Trophoblast cell (in vitro differentiated cells and primary cell): Measurements from ENCODE around the gene ADGRB3.

ENCODE experiments used
- DNase-seq, 2 donors: peaks; one replicate each; pipeline ENCODE4 v3.0.0-alpha.2; 2016
- H2AFZ ChIP-seq: 2 replicates; pipeline ENCODE4 v1.6.1; 2013; ENCODE audit warnings: low read length, moderate library complexity, mild to moderate bottlenecking; ENCODE audit not compliant: insufficient read depth, poor library complexity
- H2AK5ac ChIP-seq: 2 replicates; pipeline ENCODE4 v1.6.1; 2013; ENCODE audit warnings: mild to moderate bottlenecking, low read length
- H2BK120ac ChIP-seq: 2 replicates; pipeline ENCODE4 v1.6.1; 2013; ENCODE audit warnings: low read length, mild to moderate bottlenecking, moderate library complexity; ENCODE audit not compliant: insufficient read depth, poor library complexity
- H2BK12ac ChIP-seq: 2 replicates; pipeline ENCODE4 v1.6.1; 2013; ENCODE audit warnings: mild to moderate bottlenecking, low read length, moderate library complexity
- H2BK5ac ChIP-seq: 2 replicates; pipeline ENCODE4 v1.6.1; 2013; ENCODE audit warnings: low read length, low read depth, moderate library complexity, mild to moderate bottlenecking; ENCODE audit not compliant: poor library complexity
- H3K14ac ChIP-seq: 2 replicates; pipeline ENCODE4 v1.6.1; 2013; ENCODE audit warnings: mild to moderate bottlenecking, low read length
- H3K18ac ChIP-seq: 2 replicates; pipeline ENCODE4 v1.6.1; 2013; ENCODE audit warnings: mild to moderate bottlenecking, low read length
- H3K23ac ChIP-seq: 2 replicates; pipeline ENCODE4 v1.6.1; 2013; ENCODE audit warnings: low read length
- H3K27ac ChIP-seq: 2 replicates; pipeline ENCODE4 v1.5.1; 2013; ENCODE audit warnings: low read depth, mild to moderate bottlenecking, inconsistent platforms, low read length, moderate library complexity
- H3K27me3 ChIP-seq: 2 replicates; pipeline ENCODE4 v1.6.1; 2013; ENCODE audit warnings: inconsistent platforms, mild to moderate bottlenecking, low read length, moderate library complexity; ENCODE audit not compliant: insufficient read depth
- H3K36me3 ChIP-seq, 2 experiments: 1 replicate in 1 of 2; 2 replicates in 1 of 2; pipeline ENCODE4 v1.6.1; 2013; ENCODE audit warnings: low read length in 2 of 2, mild to moderate bottlenecking in 2 of 2, moderate library complexity in 1 of 2; ENCODE audit not compliant: insufficient read depth in 2 of 2, control insufficient read depth in 1 of 2
- H3K4ac ChIP-seq: 2 replicates; pipeline ENCODE4 v1.6.1; 2013; ENCODE audit warnings: low read depth, mild to moderate bottlenecking, low read length, moderate library complexity
- H3K4me1 ChIP-seq, 2 experiments: 1 replicate in 1 of 2; 2 replicates in 1 of 2; pipeline ENCODE4 v1.6.1; 2013; ENCODE audit warnings: low read length in 2 of 2, mild to moderate bottlenecking in 2 of 2, moderate library complexity in 1 of 2; ENCODE audit not compliant: insufficient read depth in 2 of 2, control insufficient read depth in 1 of 2
- H3K4me2 ChIP-seq: 2 replicates; pipeline ENCODE4 v1.6.1; 2013; ENCODE audit warnings: inconsistent platforms, mild to moderate bottlenecking, low read length, moderate library complexity
- H3K4me3 ChIP-seq: 2 replicates; pipeline ENCODE4 v1.5.1; 2013; ENCODE audit warnings: mild to moderate bottlenecking, low read depth, low read length, inconsistent platforms
- H3K79me1 ChIP-seq: one replicate; pipeline ENCODE4 v1.6.1; 2013; ENCODE audit warnings: low read length
- H3K79me2 ChIP-seq: 2 replicates; pipeline ENCODE4 v1.6.1; 2013; ENCODE audit warnings: low read length, mild to moderate bottlenecking; ENCODE audit not compliant: control insufficient read depth, insufficient read depth, poor library complexity
- H3K9ac ChIP-seq: 2 replicates; pipeline ENCODE4 v1.6.1; 2013; ENCODE audit warnings: mild to moderate bottlenecking, low read length
- H3K9me3 ChIP-seq: 2 replicates; pipeline ENCODE4 v1.6.1; 2013; ENCODE audit warnings: low read depth, mild to moderate bottlenecking, control low read depth, inconsistent platforms, low read length; ENCODE audit not compliant: insufficient read depth
- H4K12ac ChIP-seq: 2 replicates; pipeline ENCODE4 v1.6.1; 2013; ENCODE audit warnings: low read depth, mild to moderate bottlenecking, low read length, moderate library complexity
- H4K8ac ChIP-seq: 2 replicates; pipeline ENCODE4 v1.6.1; 2013; ENCODE audit warnings: low read depth, mild to moderate bottlenecking, low read length, moderate library complexity
- H4K91ac ChIP-seq: one replicate; pipeline ENCODE4 v1.6.1; 2013; ENCODE audit warnings: low read depth, mild to moderate bottlenecking, low read length, moderate library complexity
- WGBS: extraction: QIAGEN DNeasy Blood & Tissue Kit; methylation state at CpG from one replicate; pipeline ENCODE4 v1.1.7; 2013; ENCODE audit warnings: missing lambda C conversion rate; ENCODE audit not compliant: insufficient read length, insufficient coverage; ENCODE audit errors: extremely low coverage; 5-methylcytosine and 5-hydroxymethylcytosine counted together

ADGRB3 gene

GRCh38 chr6:68625998-68626397, 9.1 kb upstream of the ADGRB3 start:
- DNase-seq = no peak
- Histone ChIP-seq H3K9me3 (no peaks in the 10 kb centered on the region), H3K18ac (no peak overlapping the region), H2BK12ac (no peak overlapping the region), H3K14ac (no peak overlapping the region), H3K9ac (no peak overlapping the region), H2AFZ (no peak overlapping the region), H4K91ac (no peak overlapping the region), H3K4me3 (no peak overlapping the region), H3K79me2 (no peaks in the 10 kb centered on the region), H3K27me3 (no peaks in the 10 kb centered on the region), H3K4ac (no peak overlapping the region), H2AK5ac (no peak overlapping the region), H2BK5ac (no peak overlapping the region), H3K36me3 (no peaks in the 10 kb centered on the region), H3K4me2 (no peak overlapping the region), H2BK120ac (no peak overlapping the region), H4K12ac (no peak overlapping the region), H3K23ac (no peak overlapping the region), H4K8ac (no peak overlapping the region), H3K79me1 (no peaks in the 10 kb centered on the region), H3K4me1 (no peaks in the 10 kb centered on the region), H3K27ac (no peak overlapping the region)
- WGBS = no CpG with 5 or more reads among the region's 6 CpGs

DNA sequence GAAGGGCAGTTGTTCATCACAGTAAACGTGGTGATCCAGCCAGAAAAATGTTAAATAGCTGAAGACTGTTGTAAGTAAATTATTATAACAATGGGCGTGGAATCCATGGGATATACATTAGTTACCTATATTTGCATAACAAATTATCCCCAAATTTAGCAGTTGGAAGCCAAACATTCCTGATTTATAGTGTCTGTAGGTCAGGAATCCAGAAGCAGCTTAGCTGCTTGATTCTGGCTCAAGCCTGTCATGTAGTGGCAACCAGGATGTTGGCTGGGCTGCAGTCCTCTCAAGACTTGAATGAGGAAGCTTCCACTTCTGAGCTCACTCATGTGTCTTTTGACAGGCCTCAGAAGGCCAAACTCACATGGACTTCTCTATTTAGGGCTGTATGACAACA, 6.9 kb upstream of the ADGRB3 start:
- H3K27ac ChIP-seq = no peak overlapping the region
- H3K79me1 ChIP-seq = no peaks in the 10 kb centered on the region
- no peak overlapping the region for H3K14ac ChIP-seq
- no peaks in the 10 kb centered on the region for H3K9me3 ChIP-seq
- H2AK5ac ChIP-seq = no peak overlapping the region
- no peaks in the 10 kb centered on the region for H3K36me3 ChIP-seq
- H4K8ac ChIP-seq = no peak overlapping the region
- no peak overlapping the region for H2BK5ac ChIP-seq
- no peak overlapping the region for H4K91ac ChIP-seq
- no CpG with 5 or more reads among the region's 2 CpGs for WGBS
- H3K4me1 ChIP-seq = no peaks in the 10 kb centered on the region
- H3K23ac ChIP-seq = no peak overlapping the region
- no peak overlapping the region for H2BK12ac ChIP-seq
- no peak overlapping the region for H3K18ac ChIP-seq
- H3K4ac ChIP-seq = no peak overlapping the region
- H3K27me3 ChIP-seq = no peaks in the 10 kb centered on the region
- no peaks in the 10 kb centered on the region for H3K79me2 ChIP-seq
- no peak overlapping the region for H2BK120ac ChIP-seq
- no peak overlapping the region for H2AFZ ChIP-seq
- no peak overlapping the region for H4K12ac ChIP-seq
- DNase-seq = no peak
- no peak overlapping the region for H3K4me2 ChIP-seq
- no peak overlapping the region for H3K9ac ChIP-seq
- H3K4me3 ChIP-seq = no peak overlapping the region

GRCh38 chr6:68632734-68633133, 2.3 kb upstream of the ADGRB3 start:
- H4K12ac ChIP-seq = no peak overlapping the region
- no peaks in the 10 kb centered on the region for H3K79me1 ChIP-seq
- H2BK5ac ChIP-seq = no peak overlapping the region
- no peaks in the 10 kb centered on the region for H3K36me3 ChIP-seq
- no peaks in the 10 kb centered on the region for H3K4me1 ChIP-seq
- H3K18ac ChIP-seq = no peak overlapping the region
- no peak overlapping the region for H2AK5ac ChIP-seq
- no peak overlapping the region for H2BK12ac ChIP-seq
- H3K9ac ChIP-seq = no peak overlapping the region
- H4K8ac ChIP-seq = no peak overlapping the region
- no peak for DNase-seq
- no peak overlapping the region for H4K91ac ChIP-seq
- H3K9me3 ChIP-seq = no peaks in the 10 kb centered on the region
- no peak overlapping the region for H3K4me2 ChIP-seq
- no peak overlapping the region for H2AFZ ChIP-seq
- no peak overlapping the region for H2BK120ac ChIP-seq
- WGBS = no CpG with 5 or more reads among the region's 3 CpGs
- H3K79me2 ChIP-seq = no peaks in the 10 kb centered on the region
- no peak overlapping the region for H3K4ac ChIP-seq
- H3K4me3 ChIP-seq = no peak overlapping the region
- H3K14ac ChIP-seq = no peak overlapping the region
- H3K27ac ChIP-seq = no peak overlapping the region
- no peak overlapping the region for H3K23ac ChIP-seq
- peaks cover 11% of the 10 kb centered on the region for H3K27me3 ChIP-seq

- no peak overlapping the region for H2AFZ ChIP-seq
- no peak overlapping the region for H3K9ac ChIP-seq
- peaks cover 11% of the 10 kb centered on the region for H3K27me3 ChIP-seq
- H3K4ac ChIP-seq = no peak overlapping the region
- no peak overlapping the region for H2BK12ac ChIP-seq
- H3K4me3 ChIP-seq = no peak overlapping the region
- H3K36me3 ChIP-seq = no peaks in the 10 kb centered on the region
- no peak overlapping the region for H3K23ac ChIP-seq
- H2BK5ac ChIP-seq = no peak overlapping the region
- H3K79me2 ChIP-seq = no peaks in the 10 kb centered on the region
- H3K4me1 ChIP-seq = no peaks in the 10 kb centered on the region
- H2AK5ac ChIP-seq = no peak overlapping the region
- no peak for DNase-seq
- H4K12ac ChIP-seq = no peak overlapping the region
- H4K91ac ChIP-seq = no peak overlapping the region
- no peaks in the 10 kb centered on the region for H3K9me3 ChIP-seq
- no peak overlapping the region for H3K27ac ChIP-seq
- no peaks in the 10 kb centered on the region for H3K79me1 ChIP-seq
- H4K8ac ChIP-seq = no peak overlapping the region
- H3K4me2 ChIP-seq = no peak overlapping the region
- no peak overlapping the region for H2BK120ac ChIP-seq
- no CpG with 5 or more reads among the region's 9 CpGs for WGBS
- H3K14ac ChIP-seq = no peak overlapping the region
- no peak overlapping the region for H3K18ac ChIP-seq
Observed at GRCh38 chr6:68633281-68633971, 1.7 kb upstream of the ADGRB3 start.
